Heart left ventricle (tissue), 13 donors: ENCODE data around the gene OPCML.

Source experiments
- CTCF ChIP-seq, 12 donors: fragments of 200-600 bp; sonication (generic) in 4 of 12; IDR thresholded peaks; one replicate each; pipeline versions ENCODE4 v1.5.0 to v1.8.0; 2018 to 2022; ENCODE audit warnings: antibody characterized with exemption in 12 of 12, mild to moderate bottlenecking in 5 of 12
- POLR2A ChIP-seq, 2 donors: fragments of 450-650 bp; IDR thresholded peaks; one replicate each; pipeline ENCODE4 v1.6.1; 2017; ENCODE audit warnings: antibody characterized with exemption in 2 of 2, mild to moderate bottlenecking in 2 of 2, moderate library complexity in 2 of 2
- donor health status: ischemic (EF 13 %, LVEDD 7.1; RV severe dilation, severe dysfunction).
- donor health status: DM: no; HTN: yes; CAD: no.
- donor health status: DM: no; HTN: no; CAD: no.
- donor health status: ischemic (EF 25% LVEDD 6.9; RV normal size, moderate dysfunction).
- donor health status: ischemic (EF 25% LVEDD 5.7; RV mildly dilated, moderate dysfunction).
- donor health status: ischemic (EF 35%, LVEDD 5.7; RV mildly dilated, moderate dysfunction).
- donor health status: nonischemic (EF 11% LVEDD 7.7; RV severe dilation, severe dysfunction).
- donor health status: DM: yes; HTN: yes; CAD: no.
- donor health status: PGD.
- donor health status: ischemic (EF 29% LVEDD 5.4; RV normal size, mild dysfunction).
- donor health status: nonischemic (EF 23%, LVEDD 6.1; RV moderate dilation, normal function).

GRCh38 chr11:132785878-132786277 is 746.4 kb downstream of the OPCML start:
- TF ChIP-seq POLR2A (IDR thresholded peaks at IDR 0.05) (no peak), CTCF (IDR thresholded peaks at IDR 0.05) (no peak)
